Inferior parietal cortex (tissue), 1 donor: ENCODE results near the gene PSRC1.

Experiments
- DNase-seq: peaks from one replicate; pipeline ENCODE4 v3.0.0-alpha.2; 2016; ENCODE audit errors: extremely low spot score

The PSRC1 gene

DNA sequence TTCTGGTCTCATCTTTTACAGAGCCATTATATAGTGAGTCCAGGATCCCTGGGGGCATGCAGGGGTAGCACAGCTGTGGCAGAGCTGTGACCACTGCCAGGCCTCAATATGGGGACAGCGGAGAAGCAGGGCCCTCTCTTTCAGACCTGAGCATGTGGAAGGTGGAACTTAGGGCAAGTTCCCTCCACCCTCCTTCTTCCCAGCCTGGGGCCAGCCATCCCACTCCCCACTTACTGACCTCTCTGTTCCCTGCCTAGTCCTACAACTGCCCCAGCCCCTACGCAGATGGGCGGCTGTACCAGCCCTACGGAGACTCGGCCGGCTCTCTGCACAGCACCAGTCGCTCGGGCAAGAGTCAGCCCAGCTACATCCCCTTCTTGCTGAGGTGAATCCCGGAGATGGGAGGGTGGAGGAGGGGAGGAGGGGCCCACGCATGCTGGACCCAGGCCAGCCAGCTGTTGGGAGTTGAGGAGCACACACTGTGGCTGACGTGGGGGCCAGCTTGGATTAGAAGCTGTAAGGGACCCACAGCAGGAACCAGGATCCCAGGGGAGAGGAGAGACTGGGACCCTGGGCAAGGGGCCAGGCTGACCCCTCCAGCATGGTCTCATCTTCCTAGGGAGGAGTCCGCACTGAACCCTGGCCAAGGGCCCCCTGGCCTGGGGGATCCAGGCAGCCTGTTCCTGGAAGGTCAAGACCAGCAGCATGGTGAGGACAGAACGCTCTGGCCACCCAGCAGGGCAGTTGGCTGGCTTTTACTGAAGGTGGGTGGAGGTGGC is 10.7 kb downstream of the PSRC1 start:
- DNase-seq = no peak

DNA sequence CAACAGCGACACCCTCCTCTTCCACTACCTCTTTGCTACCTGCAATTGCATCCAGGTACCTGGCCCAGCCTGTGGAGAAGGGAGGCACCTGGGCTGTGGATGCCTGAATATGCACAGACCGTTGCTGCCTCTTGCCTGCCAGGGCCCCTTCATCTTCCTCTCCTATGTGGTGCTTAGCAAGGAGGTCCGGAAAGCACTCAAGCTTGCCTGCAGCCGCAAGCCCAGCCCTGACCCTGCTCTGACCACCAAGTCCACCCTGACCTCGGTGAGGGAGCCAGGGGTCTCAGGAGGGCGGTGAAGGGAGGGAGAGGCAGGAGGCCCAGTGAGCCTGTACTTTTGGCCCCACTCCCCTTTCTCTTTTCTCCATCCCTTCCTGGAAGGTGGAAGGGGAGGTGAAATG is 11.5 kb downstream of the PSRC1 start:
- no peak for DNase-seq

DNA sequence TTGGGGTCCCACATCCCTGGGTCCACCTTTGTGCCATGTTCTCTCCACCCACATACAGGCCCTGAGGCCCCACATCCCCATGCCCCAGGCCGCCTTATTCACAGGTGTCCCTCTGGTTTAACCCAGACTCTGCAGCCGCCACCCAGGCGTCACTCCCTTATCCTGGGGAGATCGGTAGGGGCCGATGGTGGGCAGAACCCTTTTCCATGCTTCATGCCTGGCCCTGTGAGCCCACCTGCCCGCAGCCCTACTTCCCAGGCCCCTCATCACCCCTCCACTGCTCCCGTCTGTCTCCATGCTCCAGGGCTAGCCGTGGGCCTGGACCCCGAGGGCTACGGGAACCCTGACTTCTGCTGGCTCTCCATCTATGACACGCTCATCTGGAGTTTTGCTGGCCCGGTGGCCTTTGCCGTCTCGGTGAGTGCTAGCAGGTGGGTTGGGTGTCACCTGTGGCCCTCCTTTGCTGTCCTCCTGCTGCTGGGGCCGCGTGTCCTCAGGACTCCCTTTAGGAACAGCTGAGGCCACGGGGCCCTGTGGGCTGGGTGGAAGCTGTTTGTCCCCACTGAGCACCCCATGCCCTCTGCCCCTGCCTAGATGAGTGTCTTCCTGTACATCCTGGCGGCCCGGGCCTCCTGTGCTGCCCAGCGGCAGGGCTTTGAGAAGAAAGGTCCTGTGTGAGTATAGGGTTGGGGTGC is 12.2 kb downstream of the PSRC1 start:
- no peak for DNase-seq

DNA sequence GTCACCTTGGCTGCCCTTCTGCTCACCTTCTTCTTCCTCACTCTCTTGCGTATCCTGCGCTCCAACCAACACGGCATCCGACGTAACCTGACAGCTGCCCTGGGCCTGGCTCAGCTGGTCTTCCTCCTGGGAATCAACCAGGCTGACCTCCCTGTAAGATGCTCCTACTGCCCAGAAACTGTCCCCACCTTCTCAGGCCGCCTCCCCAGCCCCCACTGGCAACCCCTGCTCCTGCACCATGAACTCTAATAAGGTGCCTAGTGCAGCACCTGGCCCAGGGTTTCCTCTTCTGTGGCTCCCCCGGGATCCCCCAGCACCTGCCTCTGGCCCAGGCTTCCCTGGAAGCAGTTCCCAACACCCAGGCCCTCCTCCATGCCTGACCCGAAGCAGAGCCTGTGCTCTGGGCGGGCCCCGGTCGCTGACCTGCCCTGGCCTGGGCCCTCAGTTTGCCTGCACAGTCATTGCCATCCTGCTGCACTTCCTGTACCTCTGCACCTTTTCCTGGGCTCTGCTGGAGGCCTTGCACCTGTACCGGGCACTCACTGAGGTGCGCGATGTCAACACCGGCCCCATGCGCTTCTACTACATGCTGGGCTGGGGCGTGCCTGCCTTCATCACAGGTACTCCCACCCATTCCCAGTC is 12.8 kb downstream of the PSRC1 start:
- no peak for DNase-seq

DNA sequence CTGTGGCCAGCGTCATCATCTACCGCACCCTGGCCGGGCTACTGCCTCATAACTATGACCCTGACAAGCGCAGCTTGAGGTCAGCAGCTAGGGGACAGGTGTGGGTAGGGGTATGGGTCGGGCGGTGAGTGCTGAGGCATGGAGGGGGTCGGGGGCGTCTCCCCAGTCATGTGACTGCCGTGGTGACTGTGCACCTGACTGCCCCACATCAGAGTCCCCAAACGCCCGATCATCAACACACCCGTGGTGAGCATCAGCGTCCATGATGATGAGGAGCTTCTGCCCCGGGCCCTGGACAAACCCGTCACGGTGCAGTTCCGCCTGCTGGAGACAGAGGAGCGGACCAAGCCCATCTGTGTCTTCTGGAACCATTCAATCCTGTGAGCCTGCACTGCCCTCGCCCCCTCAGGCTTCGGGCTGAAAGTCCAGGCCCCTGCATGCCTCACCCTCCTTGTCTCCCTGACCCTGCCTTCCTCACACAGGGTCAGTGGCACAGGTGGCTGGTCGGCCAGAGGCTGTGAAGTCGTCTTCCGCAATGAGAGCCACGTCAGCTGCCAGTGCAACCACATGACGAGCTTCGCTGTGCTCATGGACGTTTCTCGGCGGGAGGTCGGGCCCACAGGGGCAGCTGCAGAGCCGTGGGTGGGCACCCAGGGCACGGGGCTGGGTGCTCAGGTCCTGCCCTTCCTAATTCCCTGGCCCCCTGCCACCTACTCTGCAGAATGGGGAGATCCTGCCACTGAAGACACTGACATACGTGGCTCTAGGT is 13.5 kb downstream of the PSRC1 start:
- DNase-seq = no peak

DNA sequence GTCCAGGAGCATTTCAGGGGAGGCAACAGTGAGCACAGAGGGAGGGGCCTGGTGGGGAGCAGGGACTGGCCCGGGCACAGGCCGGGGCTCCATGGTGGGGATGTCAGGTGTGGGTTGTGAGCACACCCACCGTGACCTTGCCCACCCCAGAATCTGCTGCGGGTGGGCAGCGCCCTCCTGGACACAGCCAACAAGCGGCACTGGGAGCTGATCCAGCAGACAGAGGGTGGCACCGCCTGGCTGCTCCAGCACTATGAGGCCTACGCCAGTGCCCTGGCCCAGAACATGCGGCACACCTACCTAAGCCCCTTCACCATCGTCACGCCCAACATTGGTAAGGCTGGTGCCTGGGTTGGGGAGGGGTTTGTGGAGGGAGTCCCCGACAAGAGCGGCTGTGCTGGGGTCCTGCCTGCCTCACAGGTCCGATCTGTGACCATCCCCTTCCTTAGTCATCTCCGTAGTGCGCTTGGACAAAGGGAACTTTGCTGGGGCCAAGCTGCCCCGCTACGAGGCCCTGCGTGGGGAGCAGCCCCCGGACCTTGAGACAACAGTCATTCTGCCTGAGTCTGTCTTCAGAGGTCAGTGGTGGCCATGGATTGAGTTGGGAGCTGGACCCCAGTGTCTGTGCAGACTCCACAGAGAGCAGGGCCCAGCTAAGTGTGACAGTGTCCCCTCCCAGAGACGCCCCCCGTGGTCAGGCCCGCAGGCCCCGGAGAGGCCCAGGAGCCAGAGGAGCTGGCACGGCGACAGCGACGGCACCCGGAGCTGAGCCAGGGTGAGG is 14.3 kb downstream of the PSRC1 start:
- no peak for DNase-seq

DNA sequence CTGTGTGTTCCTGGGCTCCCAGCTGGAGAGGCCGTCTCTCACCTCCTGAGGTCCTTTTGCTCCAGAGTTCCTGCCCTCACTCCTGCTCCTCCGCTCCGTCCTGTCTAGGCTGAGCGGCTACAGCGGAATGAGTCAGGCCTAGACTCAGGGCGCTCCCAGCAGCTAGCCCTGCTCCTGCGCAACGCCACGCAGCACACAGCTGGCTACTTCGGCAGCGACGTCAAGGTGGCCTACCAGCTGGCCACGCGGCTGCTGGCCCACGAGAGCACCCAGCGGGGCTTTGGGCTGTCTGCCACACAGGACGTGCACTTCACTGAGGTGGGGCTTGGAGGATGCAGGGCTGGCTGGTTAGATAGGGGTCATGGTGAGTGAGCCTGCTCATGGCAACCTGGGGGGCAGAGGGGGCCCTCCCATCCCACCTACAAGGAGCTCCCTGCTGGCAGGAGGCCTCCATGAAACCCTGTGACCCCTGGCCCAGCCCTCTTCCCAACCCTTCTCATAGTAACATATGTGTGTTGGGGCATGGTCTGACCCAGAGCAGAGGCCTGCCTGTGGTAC is 15.1 kb downstream of the PSRC1 start:
- no peak for DNase-seq

DNA sequence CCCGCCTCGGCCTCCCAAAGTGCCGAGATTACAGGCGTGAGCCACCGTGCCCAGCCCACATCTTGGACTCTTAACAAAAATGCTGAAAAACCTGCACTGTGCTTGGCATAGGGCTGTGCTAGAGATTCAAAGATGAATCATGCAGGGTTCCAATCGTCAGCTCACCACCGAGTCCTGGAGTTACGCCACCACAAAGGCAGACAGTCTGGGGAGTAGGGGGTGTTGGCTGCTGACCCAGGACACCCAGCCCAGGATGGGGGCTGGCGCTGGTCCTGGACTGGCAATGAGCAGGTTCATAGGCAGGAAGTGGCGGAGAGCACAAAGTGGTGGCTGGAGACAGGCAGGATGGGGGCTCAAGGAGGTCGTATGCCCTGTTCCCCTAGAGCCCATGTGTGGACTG is 16.0 kb downstream of the PSRC1 start:
- no peak for DNase-seq

DNA sequence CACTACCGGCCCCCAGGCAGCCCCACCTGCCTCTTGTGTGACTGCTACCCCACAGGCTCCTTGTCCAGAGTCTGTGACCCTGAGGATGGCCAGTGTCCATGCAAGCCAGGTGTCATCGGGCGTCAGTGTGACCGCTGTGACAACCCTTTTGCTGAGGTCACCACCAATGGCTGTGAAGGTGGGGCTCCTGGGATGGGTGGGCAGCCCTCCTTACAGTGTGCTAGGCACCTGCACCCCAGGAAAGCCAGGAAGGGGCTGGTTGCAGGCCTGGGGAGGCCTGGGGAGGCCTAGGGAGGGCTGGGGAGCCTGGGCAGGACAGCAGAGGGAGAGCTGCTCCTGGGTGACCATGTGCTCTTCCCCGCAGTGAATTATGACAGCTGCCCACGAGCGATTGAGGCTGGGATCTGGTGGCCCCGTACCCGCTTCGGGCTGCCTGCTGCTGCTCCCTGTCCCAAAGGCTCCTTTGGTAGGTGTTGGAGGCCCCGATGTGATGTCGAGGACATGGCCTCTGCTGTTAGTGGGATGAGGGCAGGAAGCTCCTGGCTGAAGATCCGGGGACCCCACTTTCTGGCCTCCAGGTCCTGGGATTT is 17.1 kb downstream of the PSRC1 start:
- DNase-seq = no peak

DNA sequence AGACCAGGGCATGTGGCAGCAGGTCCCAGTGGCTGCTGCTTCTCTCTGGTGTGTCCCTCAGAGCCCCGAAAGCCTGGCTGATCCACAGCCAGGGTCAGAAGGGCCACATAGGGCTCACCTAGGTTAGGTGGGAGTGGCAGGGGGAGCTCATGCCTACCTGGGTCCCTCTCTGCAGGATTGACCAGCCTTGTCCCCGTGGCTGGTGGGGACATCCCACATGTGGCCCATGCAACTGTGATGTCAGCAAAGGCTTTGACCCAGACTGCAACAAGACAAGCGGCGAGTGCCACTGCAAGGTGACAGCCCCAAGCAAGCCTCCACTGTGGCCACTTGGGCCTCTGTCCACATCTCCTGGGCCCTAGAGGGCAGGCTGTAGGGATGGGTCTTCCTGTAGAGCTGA is 17.9 kb downstream of the PSRC1 start:
- DNase-seq = no peak

DNA sequence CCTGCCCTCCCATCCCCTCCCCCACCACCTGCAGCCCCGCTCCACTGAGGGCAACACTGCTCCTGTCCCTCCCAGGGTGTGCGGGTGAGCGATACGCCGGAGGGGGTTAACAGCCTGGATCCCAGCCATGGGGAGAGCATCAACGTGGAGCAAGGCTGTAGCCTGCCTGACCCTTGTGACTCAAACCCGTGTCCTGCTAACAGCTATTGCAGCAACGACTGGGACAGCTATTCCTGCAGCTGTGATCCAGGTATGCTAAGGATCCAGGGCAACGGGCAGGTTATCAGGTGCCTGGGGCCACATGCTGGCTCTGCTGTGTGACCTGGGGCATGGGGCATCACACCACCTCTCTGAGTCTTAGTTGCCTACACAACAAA is 18.6 kb downstream of the PSRC1 start:
- no peak for DNase-seq

DNA sequence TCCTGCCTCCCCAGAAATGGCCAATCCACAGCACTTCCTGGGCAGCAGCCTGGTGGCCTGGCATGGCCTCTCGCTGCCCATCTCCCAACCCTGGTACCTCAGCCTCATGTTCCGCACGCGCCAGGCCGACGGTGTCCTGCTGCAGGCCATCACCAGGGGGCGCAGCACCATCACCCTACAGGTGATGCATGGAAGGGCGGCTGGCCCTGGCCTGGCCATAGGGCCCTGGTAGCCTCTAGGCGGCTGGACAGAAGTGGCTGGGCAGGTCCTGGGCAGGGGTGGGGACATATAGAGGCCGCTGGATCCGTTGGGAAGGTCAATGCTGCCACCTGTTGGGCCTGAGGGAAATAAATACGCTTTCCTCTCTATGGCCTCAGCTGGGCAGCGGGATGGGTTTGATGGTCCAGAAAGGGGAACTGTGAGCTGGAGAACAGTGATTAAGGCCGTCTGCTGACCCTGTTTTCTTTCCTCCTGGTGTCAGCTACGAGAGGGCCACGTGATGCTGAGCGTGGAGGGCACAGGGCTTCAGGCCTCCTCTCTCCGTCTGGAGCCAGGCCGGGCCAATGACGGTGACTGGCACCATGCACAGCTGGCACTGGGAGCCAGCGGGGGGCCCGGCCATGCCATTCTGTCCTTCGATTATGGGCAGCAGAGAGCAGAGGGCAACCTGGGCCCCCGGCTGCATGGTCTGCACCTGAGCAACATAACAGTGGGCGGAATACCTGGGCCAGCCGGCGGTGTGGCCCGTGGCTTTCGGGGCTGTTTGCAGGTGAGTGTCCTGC is 19.2 kb downstream of the PSRC1 start:
- no peak for DNase-seq

DNA sequence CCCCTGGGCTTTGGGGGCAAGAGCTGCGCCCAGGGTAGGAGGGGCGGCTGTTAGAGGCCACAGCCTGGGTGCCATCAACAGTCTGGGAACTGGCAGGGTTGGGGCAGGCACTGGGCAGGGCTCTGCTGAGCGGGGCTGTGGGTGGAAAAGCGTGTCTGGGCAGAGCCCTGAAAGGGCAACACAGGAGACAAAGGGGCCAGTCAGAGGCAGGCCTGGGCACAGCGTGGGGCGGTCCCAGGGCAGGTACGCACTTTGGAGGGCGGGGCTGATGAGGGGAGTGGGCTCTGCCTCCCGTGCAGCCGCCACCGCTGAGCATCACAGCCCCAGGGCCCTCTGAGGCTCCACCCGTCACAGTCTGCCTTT is 19.7 kb downstream of the PSRC1 start:
- no peak for DNase-seq

DNA sequence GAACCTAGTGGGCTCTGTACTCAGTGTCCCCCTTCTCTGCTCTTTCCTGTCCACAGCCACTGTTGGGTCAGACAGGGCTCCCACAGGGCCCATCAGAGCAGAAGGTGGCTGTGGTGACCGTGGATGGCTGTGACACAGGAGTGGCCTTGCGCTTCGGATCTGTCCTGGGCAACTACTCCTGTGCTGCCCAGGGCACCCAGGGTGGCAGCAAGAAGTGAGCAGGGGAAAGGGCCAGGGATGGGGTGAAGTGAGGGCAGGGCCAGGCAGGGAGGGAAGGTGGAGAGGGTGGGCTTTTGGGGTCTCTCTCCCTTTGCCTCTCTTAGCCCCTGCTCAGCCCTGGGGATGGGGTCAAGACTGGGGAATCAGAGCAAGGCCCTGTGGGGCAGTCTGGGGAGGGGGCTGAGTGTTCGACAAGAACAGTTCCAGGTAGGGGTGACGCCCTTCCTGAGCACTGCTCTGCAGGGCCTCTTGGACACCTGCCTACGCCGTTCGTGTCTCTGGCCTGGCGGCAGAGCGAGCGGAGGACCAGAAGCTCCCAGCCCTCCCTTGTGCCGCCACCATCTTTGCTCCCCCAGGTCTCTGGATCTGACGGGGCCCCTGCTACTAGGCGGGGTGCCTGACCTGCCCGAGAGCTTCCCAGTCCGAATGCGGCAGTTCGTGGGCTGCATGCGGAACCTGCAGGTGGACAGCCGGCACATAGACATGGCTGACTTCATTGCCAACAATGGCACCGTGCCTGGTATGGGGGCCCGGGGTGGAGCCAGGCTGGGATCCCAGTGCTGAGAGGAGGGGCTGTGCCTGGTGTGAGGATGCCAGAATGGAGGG is 20.5 kb downstream of the PSRC1 start:
- DNase-seq = no peak

DNA sequence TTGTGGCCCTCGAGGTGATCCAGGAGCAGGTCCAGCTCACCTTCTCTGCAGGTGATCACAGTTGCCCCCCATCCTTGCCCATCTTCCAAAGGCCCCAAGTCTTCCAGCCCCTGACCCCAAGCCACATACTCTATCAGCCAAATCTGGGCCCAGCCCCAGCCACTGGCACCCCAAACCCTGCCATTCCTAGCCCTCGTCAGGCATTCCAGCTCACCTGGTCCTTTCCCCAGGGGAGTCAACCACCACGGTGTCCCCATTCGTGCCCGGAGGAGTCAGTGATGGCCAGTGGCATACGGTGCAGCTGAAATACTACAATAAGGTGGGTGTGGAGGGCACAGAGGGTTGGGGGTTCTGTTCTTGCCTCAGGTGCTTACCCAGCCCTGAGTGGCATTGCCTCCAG is 21.4 kb downstream of the PSRC1 start:
- no peak for DNase-seq

DNA sequence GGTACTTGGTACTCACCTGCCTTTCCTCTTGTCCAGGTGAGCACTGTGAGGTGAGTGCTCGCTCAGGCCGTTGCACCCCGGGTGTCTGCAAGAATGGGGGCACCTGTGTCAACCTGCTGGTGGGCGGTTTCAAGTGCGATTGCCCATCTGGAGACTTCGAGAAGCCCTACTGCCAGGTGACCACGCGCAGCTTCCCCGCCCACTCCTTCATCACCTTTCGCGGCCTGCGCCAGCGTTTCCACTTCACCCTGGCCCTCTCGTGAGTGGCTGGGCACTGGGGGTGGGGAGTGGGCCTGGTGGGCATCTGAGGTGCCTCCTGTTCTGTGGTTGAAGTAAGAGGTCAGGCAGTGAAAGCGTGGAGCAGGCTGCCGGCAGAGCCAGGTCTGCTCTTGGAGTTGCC is 21.9 kb downstream of the PSRC1 start:
- no peak for DNase-seq

DNA sequence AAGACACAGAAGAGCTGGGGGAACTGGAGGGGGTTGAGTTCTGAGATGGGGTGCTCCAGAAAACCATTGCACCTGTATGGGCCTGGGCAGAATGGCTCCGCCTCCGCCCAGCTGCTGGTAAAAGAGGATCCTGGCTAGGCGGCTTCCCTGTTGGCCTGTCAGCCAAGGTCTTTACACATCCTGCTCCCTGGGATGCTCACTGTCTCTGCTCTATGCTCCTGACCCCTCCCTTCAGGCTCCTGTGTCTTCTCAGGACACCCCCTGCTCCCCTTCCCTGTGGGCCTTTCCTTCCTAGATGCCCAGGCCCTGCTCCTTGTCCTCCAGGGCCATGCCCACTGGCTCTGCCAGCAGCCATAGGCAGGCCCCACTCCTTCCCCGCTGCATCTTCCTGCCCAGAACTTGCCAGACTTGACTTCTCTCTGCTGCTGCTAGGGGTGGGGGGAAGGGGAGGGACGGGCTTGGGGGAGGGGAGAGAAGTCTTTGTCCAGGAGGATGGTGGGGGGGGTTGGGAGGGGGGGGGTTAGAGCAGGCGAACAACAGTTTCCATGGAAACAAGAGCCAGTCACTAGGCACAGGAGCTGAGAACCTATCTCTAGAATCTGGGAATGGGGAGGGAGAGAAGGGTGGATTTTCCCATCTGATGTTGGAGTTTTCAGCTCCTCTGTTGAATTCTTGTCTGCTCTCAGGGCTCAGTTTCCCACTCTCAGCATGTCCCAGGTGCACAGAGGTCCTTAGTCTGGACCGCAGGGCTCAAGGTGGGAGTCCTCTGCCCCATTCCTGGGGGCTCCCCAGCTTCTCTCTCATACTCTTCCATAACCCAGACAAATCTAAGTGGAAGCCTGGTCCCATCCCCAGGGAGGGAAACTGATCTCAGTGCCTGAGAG is 23.0 kb downstream of the PSRC1 start:
- DNase-seq = no peak
